IPS-18c (cell line): ENCODE results near the gene LSM11.
A peak's percentile ranks its signal among the peaks of the same experiment; 100 is the strongest.
"Not testable (repeated sequence)": the region's sequence is repeated elsewhere in the genome, so short reads cannot be mapped to it uniquely, and the experiment has no call there.

Experiments used
- H3K4me3 ChIP-seq: 2 replicates; pipeline ENCODE4 v1.7.0; 2013; ENCODE audit warnings: low read depth, mild to moderate bottlenecking, low read length, moderate library complexity; ENCODE audit not compliant: insufficient read depth
- H3K9me3 ChIP-seq: one replicate; pipeline ENCODE4 v1.6.1; 2013; ENCODE audit warnings: mild to moderate bottlenecking, low read length, moderate library complexity; ENCODE audit not compliant: control insufficient read depth, insufficient read depth

The LSM11 gene

DNA sequence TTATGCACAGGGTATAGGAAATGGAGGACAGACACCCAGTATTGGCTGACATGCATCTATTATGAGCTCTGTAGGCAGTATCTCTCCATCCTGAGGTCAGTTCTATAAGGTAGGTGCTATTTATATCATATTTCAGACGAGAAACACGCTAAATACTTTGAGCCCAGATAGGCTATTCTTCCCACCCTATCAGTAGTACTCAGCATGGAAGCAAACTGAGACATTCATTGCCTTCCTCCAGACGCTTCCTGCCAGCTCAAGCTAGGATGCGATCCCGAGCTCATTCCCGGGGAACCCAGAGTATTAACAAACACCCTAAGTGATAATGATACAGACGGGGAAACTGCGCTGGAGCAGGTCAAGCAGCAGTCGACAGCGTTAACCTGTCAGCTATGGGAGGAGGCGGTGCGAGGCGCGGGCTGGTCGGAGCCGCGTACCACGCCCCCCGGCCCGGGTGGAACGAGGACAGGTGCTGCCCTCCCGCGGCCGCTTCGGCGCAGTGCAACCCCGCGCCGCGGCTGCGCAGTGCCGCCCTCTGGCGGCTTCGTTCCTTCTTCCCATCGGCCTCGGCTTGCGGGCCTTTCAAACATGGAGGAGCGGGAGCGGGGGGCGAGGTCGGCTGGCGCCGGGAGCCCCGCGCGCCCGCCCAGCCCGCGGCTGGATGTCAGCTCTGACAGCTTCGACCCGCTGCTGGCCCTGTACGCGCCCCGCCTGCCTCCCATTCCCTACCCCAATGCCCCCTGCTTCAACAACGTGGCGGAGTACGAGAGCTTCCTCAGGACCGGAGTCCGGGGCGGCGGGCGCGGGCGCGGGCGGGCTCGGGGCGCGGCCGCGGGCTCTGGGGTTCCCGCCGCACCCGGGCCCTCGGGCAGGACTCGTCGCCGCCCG lies at the start of gene LSM11:
Gene LSM11, plus strand, starts transcription at position 550 of the 888 bp plus-strand sequence. Its CDS starts 39 bp downstream, at position 589.
- Histone ChIP-seq H3K9me3 (no peaks in the 10 kb centered on the region), H3K4me3 (peak within 1 kb of the TSS; percentile 72)

GRCh38 chr5:157693816-157694215 lies 49.7 kb upstream of the LSM11 start:
- not testable (repeated sequence) for H3K4me3 ChIP-seq, H3K9me3 ChIP-seq

- not testable (repeated sequence) for H3K4me3 ChIP-seq, H3K9me3 ChIP-seq
These were observed 47.4 kb upstream of the LSM11 start for GRCh38 chr5:157696154-157696553.

GRCh38 chr5:157698674-157699073 lies 44.8 kb upstream of the LSM11 start:
- not testable (repeated sequence) for H3K9me3 ChIP-seq, H3K4me3 ChIP-seq

DNA sequence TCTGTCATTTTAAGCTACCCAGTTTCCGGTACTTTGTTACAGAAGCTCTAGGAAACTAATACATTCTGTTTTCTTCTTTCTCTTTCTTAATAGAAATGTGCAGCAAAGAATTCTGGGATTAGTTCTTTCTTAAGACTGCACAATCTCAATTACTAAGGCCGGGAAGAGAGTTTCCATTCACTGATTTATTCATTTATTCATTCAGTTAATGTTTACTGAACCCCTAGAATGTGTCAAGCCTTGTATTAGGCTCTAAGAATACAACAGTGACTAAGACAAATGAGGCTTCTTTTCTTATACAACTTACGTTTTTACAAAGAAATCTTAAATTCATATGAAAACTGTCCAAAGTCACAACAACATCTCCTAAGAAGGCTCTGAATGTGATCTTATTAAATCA lies 39.8 kb upstream of the LSM11 start:
- H3K9me3 ChIP-seq: no peaks in the 10 kb centered on the region
- H3K4me3 ChIP-seq: no peak overlapping the region

DNA sequence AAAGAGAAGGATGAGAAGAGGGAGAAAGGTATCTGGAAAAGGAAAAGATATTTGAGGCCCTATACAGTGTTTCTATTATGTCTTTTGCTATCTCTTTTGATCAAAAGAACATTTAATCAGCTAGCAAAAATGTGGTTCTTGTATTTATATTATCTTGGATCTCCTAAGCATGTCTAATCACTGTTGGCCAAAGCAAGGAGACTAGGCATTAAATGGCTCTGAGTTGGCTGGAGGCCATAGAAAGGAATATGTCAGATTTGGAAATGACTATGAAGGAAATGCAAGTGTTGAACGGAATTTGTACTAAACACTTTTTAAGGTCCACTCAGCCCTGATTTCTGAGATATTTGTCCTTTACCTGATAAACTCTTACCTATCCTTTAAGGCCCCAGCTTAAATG lies 34.6 kb upstream of the LSM11 start:
- Histone ChIP-seq H3K9me3 (no peaks in the 10 kb centered on the region), H3K4me3 (no peak overlapping the region)

- no peak overlapping the region for H3K4me3 ChIP-seq
- H3K9me3 ChIP-seq: no peaks in the 10 kb centered on the region
These were observed 34.2 kb upstream of the LSM11 start for GRCh38 chr5:157709346-157709745.

GRCh38 chr5:157710431-157710830 lies 33.1 kb upstream of the LSM11 start:
- H3K4me3 ChIP-seq: no peak overlapping the region

GRCh38 chr5:157710882-157711281 lies 32.6 kb upstream of the LSM11 start:
- no peaks in the 10 kb centered on the region for H3K9me3 ChIP-seq

More at GRCh38 chr5:157710431-157710830, 33.1 kb upstream of the LSM11 start:
- no peaks in the 10 kb centered on the region for H3K9me3 ChIP-seq

DNA sequence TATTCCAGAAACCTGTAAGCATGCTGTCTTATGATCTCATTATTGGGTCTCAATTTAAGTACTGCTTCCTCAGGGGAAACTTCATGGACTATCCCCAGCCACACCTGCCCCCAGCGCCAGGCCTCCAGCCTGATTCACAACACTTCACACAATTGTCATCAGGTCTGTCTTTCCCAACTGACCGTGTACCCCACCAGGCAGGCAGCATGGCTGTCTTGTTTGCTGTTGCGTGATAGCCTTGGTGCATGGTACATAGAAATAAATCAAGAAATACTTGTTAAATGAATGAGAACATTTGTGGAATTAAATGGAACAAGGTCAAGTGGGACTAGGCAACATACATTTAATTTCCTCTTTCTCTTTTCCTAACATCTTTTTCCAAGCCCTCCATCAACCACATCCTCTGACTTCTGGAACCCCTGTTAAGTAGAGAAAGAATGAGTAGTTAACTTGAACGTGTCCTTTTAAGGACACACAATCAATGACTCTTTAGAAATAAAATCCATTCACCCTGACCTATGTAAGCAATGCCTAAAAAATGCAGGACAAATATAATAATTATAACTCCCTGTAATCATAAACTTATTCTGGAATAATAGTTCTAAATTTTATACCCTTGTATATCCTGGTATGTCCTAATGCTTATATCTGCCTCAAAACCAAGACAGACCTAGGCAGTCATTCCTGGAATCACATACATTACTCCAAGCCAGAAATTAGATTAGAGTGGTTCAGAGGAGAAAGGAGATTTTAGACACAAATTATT lies 29.5 kb upstream of the LSM11 start:
- Histone ChIP-seq H3K4me3 (no peak overlapping the region), H3K9me3 (no peaks in the 10 kb centered on the region)

More at GRCh38 chr5:157710882-157711281, 32.6 kb upstream of the LSM11 start:
- H3K4me3 ChIP-seq: no peak overlapping the region

- Histone ChIP-seq H3K9me3 (no peaks in the 10 kb centered on the region), H3K4me3 (no peak overlapping the region)
These were observed 29.0 kb upstream of the LSM11 start for GRCh38 chr5:157714596-157714864.

DNA sequence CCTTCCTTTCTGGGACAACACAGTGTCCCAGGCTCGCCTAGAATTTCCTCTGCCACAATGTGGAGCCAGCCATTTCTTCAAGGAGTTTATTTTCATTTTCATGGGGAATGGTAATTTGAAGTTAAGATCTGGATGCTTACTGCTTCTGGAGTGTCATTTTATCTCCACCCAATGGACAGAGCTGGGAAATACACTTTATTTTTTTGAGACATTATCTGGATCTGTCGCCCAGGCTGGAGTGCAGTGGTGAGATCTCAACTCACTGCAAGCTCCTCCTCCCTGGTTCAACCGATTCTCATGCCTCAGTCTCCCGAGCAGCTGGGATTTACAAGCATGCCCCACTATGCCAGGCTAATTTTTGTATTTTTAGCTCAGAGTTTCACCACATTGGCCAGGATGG lies 25.0 kb upstream of the LSM11 start:
- Histone ChIP-seq H3K4me3 (no peak overlapping the region), H3K9me3 (no peaks in the 10 kb centered on the region)

GRCh38 chr5:157719245-157719644 lies 24.3 kb upstream of the LSM11 start:
- H3K9me3 ChIP-seq: no peaks in the 10 kb centered on the region
- H3K4me3 ChIP-seq: no peak overlapping the region

- Histone ChIP-seq H3K4me3 (no peak overlapping the region), H3K9me3 (no peaks in the 10 kb centered on the region)
These were observed 22.4 kb upstream of the LSM11 start for GRCh38 chr5:157721159-157721558.

GRCh38 chr5:157722895-157723294 lies 20.6 kb upstream of the LSM11 start:
- H3K4me3 ChIP-seq, H3K9me3 ChIP-seq: not testable (repeated sequence)

DNA sequence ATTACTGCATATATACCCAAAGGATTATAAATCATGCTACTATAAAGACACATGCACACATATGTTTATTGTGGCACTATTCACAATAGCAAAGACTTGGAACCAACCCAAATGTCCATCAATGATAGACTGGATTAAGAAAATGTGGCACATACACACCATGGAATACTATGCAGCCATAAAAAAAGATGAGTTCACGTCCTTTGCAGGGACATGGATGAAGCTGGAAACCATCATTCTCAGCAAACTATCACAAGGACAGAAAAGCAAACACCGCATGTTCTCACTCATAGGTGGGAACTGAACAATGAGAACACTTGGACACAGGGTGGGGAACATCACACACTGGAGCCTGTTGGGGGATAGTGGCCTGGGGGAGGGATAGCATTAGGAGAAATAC lies 16.9 kb upstream of the LSM11 start:
- not testable (repeated sequence) for H3K4me3 ChIP-seq, H3K9me3 ChIP-seq

GRCh38 chr5:157727858-157728257 lies 15.7 kb upstream of the LSM11 start:
- H3K4me3 ChIP-seq, H3K9me3 ChIP-seq: not testable (repeated sequence)

DNA sequence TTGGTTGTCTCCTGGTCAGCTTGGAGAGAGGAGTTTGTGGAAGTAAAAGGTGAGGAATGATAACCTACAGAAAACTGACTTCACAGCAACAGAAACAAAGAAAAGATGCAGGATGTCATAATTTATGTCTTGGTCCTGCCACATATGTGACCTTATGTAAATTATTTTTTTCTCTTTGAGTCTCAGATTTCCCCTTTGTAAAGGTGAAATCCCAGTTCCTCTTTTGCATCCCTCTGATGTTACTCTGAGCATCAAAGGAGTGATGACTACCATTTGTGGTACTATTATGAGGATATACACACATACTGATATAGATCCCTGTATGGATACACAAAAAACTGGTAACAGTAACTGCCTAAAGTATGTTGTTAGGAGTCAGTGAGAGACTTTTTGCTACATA lies 13.7 kb upstream of the LSM11 start:
- no peaks in the 10 kb centered on the region for H3K9me3 ChIP-seq
- H3K4me3 ChIP-seq: no peak overlapping the region
